Stimulated activated CD8-positive, alpha-beta memory T cell treated with anti-CD3 and anti-CD28 coated beads, Interleukin-7, amount 100 ng/mL, for 1 hour (primary cell): ENCODE data around the gene TENM4.

Experiments
- DNase-seq, 2 donors: peaks; one replicate each; pipeline ENCODE4 v3.0.0-alpha.2; 2020; ENCODE audit warnings: low read depth in 2 of 2

The TENM4 gene

DNA sequence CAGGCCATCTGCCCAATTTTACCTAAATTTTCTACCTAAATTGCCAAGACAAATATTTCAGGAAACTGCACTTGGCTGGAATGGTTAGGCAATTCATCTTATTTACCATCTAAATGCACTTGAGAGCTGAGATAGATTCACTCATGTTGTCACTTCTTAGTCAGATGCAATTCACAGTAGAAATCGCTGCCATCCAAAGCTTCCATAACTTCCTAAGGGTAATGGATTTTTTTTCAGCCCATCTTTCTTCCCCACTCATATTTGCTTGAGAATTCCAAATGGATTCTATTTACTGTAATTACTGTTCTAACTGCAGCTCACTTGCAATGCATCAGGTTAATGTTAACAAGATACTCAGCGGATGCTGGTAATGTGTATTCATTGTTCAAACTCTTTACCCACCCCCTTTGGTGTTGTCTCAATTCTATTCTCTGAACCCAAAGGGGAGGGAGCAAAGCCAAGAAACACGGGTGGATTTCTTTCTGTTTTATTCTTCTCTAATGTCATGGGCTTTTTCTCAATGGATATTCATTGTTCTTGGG, 96.0 kb downstream of the TENM4 start:
- DNase-seq, result no peak

- DNase-seq, result no peak
Measured at GRCh38 chr11:79342686-79343085, 98.1 kb downstream of the TENM4 start.

DNA sequence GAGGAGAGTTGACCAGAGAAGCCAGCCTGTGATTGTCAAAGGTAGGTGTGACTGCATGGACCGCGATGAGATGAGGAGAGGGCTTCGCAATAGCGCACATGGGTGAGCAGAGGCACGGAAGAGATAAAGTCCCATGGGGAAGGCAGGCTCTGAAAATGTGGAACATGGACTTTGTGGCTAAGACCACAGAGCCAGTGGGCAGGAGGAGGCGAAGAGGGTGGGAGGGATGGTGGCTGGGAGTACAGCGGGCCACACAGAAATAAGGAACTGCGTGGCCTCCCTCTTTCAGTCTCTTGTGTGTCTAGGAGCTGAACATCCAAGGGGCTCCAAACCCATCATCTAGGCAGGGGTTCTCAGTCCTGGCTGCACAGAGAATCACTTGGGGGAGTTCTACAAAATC, 98.6 kb downstream of the TENM4 start:
- no peak for DNase-seq

GRCh38 chr11:79340535-79340934, 100.3 kb downstream of the TENM4 start:
- no peak for DNase-seq

DNA sequence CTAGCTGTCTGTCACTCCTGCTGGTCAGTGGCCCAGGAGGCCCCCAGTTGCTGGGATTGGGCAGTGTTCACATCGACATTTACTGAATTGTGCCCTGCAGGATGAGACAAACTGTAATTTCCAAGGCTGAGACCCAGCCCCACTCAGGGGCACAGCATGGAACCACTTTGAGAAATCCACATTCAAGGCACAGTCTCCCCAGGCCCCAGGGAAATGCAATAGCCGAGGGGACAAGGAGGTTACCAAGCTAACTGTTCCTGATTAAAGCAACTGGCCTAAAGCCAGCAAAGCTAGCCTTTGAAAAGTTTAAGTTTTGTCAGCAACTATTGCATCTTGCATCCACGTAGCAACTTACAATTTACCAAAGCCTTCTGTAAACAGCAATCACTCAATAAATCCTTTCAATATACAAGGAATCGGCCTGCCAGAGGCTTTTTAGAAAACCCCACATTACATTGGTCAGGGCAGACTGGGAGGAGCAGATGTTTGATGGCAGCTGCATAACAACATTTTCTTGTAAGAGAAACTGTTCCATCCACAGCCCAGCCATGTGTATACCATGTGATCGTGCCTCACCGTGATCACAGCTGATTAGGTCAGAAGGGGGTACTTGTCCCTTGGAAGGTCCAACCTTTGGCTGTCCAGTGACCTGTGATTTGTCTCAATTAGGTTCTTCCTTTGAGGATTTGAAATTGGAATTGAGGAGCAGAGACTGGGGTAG, 103.9 kb downstream of the TENM4 start:
- DNase-seq, result no peak

GRCh38 chr11:79335681-79336080, 105.1 kb downstream of the TENM4 start:
- DNase-seq, result no peak

GRCh38 chr11:79333355-79333754, 107.5 kb downstream of the TENM4 start:
- no peak for DNase-seq

DNA sequence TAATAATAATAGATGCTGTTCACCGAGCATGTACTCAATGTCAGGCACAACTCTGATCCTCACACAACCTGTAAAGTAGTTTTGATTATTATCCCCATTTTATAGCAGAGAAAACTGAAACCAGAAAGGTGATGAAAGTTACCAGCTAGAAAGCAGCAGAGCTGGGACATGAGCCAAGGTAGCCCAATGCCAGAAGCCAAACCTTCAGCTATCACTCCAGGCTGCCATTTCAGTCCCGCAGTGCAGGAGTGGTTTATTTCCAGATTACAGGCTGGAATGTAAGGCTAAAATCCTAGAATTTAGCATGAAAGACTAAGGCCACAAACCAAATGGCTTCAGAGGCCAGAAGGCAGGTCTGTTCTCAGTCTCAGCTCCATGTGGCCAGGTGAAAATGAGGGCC, 108.8 kb downstream of the TENM4 start:
- DNase-seq, result no peak

DNA sequence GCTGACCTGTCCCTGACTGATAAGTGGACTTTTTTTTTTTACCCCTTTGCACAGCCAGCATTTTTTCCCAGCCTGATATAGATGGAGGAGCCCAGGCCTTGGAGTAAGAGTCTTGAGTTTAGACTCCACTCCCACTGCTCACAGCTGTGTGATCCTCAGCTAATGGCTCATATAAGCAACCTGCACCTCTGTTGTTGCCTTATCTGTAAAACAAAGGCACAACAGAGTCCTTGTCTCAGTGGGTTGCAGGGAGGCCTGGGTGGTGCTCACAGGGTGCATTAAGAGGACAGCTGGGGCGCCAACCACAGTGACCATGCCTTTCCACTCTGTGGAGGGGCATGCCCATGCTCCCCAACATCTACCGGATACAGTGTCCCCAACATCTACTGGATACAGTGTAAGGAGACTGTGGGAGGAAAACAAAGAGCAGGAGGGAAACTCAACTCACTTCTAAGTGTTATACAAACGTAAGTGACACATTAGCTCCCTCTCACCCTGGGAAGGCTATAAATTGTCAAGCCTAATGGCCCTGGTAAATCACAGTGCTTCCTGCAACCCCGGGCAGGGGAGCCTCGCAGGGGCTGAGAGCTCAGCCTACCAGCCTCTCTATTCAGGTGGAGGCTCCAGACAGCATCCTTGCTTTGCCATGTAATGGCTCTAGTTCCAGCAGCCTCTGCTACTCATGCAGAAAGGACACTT, 109.5 kb downstream of the TENM4 start:
- DNase-seq, result no peak

GRCh38 chr11:79330651-79331050, 110.2 kb downstream of the TENM4 start:
- no peak for DNase-seq

GRCh38 chr11:79329561-79329960, 111.3 kb downstream of the TENM4 start:
- DNase-seq, result no peak

GRCh38 chr11:79328402-79328801, 112.4 kb downstream of the TENM4 start:
- DNase-seq, result no peak

DNA sequence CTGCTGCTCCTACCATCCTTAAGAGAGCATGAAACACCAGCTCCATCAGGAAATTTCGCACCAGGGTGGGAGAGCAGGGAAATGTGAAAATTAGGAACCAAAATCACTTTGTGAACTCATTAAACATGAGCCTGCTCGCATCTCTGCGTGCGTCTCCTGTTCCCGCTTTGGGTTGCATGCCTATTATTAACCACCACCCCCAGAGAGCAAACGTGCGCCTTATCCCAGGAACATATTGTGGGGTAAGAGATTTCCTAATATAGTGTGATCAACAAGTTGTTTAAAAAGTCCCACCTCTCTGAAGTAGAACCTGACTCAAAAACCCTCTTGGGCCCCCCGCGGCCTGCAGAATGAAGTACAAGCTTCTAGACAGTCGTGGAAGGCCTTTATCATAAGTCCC, 115.0 kb downstream of the TENM4 start:
- DNase-seq, result no peak

- no peak for DNase-seq
Measured at GRCh38 chr11:79321263-79321662, 119.6 kb downstream of the TENM4 start.

- DNase-seq, result no peak
Measured at GRCh38 chr11:79314906-79315689, 125.7 kb downstream of the TENM4 start.

- no peak for DNase-seq
Measured at GRCh38 chr11:79313530-79313913, 127.3 kb downstream of the TENM4 start.

DNA sequence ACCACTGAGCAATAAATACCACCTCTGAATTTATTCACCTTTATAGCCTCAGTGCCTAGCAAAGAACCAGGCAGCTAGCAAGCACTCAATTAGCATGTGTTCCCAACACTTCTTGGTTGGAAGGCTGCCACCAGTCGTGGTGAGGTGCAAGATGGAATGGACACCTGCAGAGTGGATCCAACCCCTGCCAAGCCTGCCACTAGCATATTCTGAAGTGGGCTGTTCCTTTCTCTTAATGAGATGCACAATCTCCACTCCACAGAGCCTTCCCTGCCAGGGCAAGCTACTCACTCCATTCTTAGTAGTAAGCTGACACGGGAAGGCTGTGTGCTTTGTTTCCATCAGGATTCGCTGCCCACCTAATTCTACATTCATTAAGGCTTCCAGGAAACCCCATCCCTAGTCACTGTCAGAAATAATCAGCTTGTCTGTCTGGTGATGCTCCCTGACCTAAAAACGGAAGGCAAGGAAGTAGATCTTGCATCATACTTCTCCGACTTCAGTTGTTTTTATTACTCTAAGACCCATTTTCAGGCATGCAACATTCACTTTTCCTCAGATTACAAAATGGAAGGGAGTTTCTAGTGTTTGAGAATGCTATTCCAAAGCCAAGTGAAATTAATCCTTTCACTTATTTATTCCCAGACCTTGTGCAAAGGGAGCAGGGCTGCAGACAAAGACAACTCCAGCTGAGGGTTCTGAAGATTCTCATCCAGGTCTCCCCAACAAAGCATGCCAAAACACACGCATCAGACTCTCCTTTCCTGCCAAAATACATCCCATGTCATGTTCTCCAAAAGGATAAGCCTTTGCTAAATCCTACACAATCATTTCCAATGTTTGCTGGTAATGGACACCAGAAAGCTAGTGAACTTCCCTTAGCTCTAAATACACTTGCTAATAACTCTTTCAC, 128.0 kb downstream of the TENM4 start:
- no peak for DNase-seq

DNA sequence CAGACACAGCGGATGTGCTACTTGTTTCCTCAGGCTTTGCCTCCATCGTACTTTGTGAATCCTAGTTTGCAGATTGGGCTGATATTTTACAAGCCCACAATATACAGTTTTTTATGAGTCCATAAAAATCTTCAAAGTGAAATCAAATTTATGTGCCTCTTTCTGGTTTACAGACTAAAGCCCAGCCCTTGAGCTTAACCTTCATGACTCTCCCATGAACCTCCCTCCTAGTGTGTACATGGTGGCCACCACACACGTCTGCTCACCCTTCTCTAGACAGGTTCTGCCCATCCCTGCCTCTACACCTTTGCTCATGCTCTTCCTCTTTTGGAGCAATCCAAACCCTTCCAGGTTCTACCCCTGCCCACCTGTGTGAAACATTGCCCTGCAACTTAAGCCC, 129.4 kb downstream of the TENM4 start:
- no peak for DNase-seq

DNA sequence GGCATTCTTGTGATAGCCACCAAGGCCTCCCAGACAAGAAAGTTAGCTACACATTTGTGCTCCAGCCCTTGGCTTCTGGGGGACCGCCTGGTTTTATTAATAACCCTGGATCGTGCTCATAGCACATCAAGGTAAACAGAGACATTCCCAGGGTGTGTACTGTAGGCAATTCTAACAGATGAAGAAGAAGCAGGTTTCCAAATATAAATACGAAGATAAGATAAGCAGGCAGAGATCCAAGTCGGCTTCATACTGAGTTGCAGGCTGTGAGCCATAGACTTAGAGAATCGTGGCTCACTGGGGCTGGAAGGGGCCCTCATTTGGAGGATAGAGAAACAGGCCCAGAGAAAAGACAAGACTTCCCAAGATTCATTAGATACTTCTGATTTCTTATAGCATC, 131.4 kb downstream of the TENM4 start:
- DNase-seq, result no peak

DNA sequence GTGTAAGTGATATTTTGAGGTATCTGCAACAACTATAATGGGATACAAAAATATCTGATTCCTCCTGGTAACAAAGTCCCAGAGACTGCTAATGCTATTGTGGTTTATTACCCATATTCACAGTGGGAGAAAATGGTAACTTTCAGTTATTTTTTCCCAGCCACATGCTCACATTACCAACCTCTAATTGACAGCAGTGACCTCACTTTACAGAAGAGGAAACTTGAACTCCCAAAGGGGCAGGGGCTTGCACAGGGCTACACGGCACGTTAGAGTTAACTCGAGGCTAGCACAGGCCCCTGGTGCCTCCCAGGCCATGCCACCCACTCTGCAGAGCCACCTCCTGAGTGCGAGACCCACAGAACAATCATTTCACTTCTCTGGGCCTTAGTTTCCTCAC, 132.4 kb downstream of the TENM4 start:
- DNase-seq, result no peak

GRCh38 chr11:79304599-79305212, 136.1 kb downstream of the TENM4 start:
- no peak for DNase-seq
